GM18511 (cell line): ENCODE results near the gene DNAH6.
A peak's percentile ranks its signal among the peaks of the same experiment; 100 is the strongest.

Source experiments
- ATAC-seq: cut with Tn5 transposase; IDR thresholded peaks from one replicate; pipeline ENCODE4 v1.9.1; 2021; ENCODE audit warnings: mild to moderate bottlenecking, moderate library complexity; ENCODE audit not compliant: unreplicated experiment

Gene DNAH6

GRCh38 chr2:84628486-84628885, 112.2 kb downstream of the DNAH6 start:
- no peak for ATAC-seq

GRCh38 chr2:84629550-84629949, 113.3 kb downstream of the DNAH6 start:
- no peak for ATAC-seq

- ATAC-seq, result peak; percentile 61
Measured at GRCh38 chr2:84631047-84631446, 114.7 kb downstream of the DNAH6 start.

- no peak for ATAC-seq
Measured at GRCh38 chr2:84631985-84632384, 115.7 kb downstream of the DNAH6 start.

GRCh38 chr2:84636080-84636971, 120.0 kb downstream of the DNAH6 start:
- no peak for ATAC-seq

- no peak for ATAC-seq
Measured at GRCh38 chr2:84639751-84640150, 123.5 kb downstream of the DNAH6 start.

GRCh38 chr2:84640411-84640810, 124.1 kb downstream of the DNAH6 start:
- no peak for ATAC-seq

GRCh38 chr2:84641021-84641420, 124.7 kb downstream of the DNAH6 start:
- ATAC-seq, result no peak

GRCh38 chr2:84643991-84644390, 127.7 kb downstream of the DNAH6 start:
- ATAC-seq, result no peak

GRCh38 chr2:84646514-84646913, 130.2 kb downstream of the DNAH6 start:
- ATAC-seq, result no peak

- ATAC-seq, result no peak
Measured at GRCh38 chr2:84647267-84647666, 131.0 kb downstream of the DNAH6 start.

GRCh38 chr2:84649058-84649457, 132.8 kb downstream of the DNAH6 start:
- ATAC-seq, result no peak

GRCh38 chr2:84649487-84650142, 133.3 kb downstream of the DNAH6 start:
- ATAC-seq, result no peak

- ATAC-seq, result no peak
Measured at GRCh38 chr2:84652431-84652830, 136.1 kb downstream of the DNAH6 start.

GRCh38 chr2:84653302-84653701, 137.0 kb downstream of the DNAH6 start:
- ATAC-seq, result no peak

GRCh38 chr2:84654414-84654813, 138.1 kb downstream of the DNAH6 start:
- ATAC-seq, result no peak

- no peak for ATAC-seq
Measured at GRCh38 chr2:84669122-84669521, 152.8 kb downstream of the DNAH6 start.

GRCh38 chr2:84674099-84674498, 157.8 kb downstream of the DNAH6 start:
- ATAC-seq, result no peak

- no peak for ATAC-seq
Measured at GRCh38 chr2:84674586-84674985, 158.3 kb downstream of the DNAH6 start.

- ATAC-seq, result no peak
Measured at GRCh38 chr2:84676295-84676694, 160.0 kb downstream of the DNAH6 start.

GRCh38 chr2:84678214-84678613, 161.9 kb downstream of the DNAH6 start:
- no peak for ATAC-seq

GRCh38 chr2:84686783-84687476, 170.6 kb downstream of the DNAH6 start:
- no peak for ATAC-seq
